NCI-H1930 (cell line): Measurements from ENCODE around the gene TRIM14.
"Not testable (repeated sequence)": the region's sequence is repeated elsewhere in the genome, so short reads cannot be mapped to it uniquely, and the experiment has no call there.

ENCODE experiments used
- DNase-seq, 2 experiments: peaks; one replicate each; lab custom pipeline; 2025; lab: John Stamatoyannopoulos, UW

The TRIM14 gene

DNA sequence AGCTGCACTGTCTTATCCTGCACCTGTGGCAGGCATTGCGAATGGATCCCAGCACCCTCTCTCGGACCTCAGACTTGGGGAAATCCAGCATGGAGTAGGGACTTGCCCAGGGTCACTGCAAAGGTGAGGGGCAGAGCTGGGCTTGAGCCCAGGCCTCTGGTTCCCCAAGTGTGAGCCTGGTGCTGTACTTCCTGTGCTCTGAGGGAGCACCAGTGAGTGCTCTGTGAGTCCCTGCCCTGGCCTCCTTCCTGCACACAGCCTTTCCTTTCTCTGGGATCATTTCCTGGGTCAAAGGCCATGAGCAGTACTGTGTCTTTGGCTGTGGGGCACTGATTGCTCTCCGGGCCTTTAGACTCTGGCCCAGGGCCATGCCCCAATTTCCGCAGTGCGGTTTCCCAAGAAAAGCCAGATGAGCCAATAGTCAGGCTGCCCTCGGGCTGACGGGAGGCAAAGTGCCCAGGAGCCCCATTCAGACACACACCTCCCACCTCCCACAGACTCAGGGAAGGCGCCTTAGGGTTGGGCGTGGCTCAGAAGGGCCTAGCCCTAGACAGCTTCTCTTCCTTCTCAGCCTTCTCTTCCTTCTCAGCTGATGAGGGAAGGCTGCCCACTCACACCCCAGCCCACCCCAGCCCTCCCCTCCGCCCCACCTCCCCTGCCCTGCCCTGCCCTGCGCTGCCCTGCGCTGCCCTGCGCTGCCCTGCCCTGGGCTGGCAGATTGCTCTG lies 23.3 kb upstream of the TRIM14 start:
- no peak for DNase-seq

DNA sequence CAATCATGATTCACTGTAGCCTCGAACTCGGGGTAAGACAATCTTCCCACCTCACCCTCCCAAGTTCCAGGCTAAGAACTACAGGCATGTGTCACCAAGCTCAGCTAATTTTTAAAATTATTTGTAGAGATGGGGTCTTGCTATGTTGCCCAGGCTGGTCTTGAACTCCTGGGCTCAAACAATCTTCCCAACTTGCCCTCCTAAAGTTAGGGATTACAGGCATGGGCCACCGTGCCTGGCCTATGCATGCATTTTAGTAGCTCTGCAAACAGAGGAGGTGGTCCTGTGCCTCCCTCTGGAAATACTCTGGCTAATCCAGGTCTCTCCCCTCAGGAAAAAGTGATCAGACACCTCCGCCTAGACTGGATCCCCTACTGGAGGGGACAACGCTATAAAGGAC lies 21.5 kb upstream of the TRIM14 start:
- no peak for DNase-seq

DNA sequence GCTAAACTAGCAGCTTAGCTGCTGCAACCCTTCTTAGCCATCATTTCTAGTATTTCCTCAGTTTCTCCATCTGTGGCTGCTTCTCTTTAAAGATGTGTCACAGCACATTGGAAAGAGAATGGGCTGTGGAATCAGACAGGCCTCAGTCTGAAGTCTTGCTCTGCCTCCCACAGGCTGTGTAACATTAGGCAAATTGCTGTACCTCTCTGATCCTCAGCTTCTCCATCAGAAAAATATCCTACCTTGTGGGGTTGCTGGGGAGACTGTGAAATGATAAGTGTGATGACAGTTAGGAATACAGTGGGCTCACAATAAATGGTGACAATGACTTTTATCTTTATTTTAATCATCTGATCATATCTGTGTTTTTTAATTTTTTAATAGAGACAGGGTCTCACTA lies 17.5 kb upstream of the TRIM14 start:
- no peak for DNase-seq

DNA sequence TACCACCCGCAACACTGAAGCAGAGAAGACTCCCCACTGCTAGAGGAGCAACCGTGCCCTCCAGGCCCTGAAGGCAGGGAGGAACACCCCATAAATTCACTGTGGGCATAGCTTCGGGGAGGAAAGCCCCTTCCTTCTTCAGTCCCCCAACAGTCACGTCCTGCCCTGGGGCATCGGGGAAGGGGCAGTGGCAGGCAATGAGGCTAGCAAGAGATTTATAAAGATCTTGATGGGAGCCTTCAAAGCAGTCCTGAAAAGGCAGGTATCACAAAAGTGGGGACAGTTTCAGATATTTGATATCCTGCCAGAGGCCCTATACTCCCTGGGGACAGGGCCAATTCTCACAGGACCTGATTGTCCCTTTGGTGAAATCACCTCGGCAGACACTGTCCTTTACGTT lies 16.9 kb upstream of the TRIM14 start:
- DNase-seq: no peak

DNA sequence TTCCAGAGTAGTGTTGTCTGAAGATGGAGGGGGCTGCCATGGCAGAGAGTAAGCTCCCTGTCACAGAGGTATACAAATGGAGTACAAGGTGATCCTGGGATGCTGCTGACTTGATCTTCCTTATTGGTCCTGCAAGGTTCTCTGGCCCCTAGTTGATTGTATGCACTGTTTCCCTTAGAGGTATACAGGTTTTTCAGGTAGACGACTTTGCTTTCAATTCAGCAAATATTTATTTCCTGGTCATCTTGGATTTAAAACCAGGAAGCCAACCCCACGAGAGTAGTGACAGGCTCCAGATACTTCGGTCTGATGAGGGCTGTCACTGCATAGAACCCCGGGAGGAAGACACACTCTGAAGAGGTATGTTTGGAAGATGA lies 16.5 kb upstream of the TRIM14 start:
- no peak for DNase-seq

DNA sequence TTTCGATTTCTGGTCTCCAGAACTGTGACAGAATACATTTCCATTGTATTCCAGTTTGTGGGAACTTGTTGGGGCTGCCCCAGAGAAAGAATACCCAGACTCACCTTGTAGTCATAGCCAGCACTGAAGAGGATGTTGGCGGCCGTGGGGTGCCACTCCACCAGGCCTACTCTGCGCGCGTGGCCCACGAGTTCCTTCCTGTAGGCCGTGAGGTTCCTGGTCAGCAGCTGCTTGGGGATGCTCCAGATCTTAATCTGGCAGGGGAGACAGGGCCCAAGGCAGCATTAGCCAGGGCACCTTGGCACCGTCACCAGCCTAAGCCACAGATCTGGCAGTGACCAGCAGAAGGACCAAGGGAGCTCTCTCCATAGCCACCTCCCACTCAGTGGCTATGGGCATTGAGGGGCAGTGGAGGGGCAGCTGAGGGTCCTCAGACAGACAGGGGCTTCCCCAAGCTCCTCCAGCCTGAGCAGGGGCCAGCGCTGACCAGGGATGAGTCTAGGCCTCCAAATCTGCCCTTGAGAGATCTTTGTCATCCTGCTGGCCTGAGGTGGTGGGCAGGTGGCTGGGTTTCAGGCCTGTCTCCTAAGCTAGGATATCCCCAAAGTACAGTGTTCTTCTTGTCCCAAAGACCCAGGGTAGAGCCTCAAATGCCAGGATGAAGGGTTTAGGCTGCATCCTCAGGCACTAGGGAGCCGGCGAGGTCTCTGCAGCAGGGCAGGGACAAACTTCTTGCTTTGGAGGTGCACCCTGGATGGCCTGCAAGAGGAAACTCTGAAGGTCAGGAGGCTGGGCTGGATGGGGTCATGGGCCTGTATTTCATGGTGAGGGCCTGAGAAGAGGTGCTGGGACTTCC lies 15.9 kb upstream of the TRIM14 start:
- DNase-seq: no peak

DNA sequence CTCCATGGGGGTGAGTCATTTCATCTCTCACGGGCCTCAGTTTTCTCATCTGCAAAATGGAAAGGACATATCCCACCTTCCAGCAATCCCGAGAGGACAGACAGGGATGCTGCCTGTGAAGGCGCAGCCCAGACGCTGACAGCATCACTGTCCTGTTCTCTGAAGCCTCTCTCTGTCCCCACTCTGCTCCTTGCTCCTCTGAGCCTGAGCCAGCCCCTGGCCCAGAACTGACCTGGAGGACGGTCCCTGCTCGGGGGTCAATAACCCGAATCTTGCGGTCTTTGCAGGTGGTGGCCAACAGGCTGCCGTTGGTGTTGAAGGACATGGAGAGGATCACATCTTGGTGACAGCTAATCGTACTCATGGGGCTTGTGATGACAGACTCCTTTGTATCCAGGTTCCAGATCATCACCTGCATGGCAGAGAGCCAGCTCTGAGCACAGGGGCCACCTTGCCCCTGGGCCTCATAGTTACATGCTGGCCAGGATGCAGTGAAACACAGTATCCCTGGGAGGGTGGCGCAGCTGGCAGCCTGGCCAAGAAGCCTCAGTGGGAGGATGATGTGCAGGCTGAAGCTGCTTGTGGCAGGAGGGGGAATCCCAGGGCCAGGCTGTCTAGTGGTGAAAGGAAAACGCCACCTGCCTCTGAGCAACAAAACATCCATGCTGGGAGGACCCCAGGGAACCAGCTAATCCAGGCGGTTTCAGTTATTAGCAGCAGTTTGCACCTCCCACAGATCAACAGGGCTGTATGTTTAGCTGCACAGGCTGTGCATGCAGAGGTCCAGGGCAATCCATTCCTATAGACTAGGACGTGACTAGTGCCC lies 14.0 kb upstream of the TRIM14 start:
- peak; percentile 35 to 49 for DNase-seq

DNA sequence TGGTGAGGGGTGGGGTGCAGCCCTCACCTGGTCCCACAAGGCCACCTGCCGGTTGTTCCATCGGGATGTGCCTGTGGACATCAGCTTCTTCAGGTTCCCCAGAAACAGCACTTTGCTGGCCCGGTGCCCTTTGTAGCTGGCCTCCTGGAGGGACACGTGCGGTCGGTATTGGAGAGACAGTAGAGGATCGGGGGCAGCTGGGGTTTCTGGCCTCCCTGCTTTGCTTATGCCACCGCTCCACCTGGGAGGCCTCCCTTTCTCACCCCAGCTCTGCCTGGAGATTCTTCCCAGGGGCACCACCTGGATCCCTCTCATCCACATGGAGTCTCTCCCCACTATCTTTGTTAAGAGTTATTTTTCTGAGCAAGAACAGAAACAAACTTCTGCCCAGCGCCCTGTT lies 13.1 kb upstream of the TRIM14 start:
- no peak for DNase-seq

DNA sequence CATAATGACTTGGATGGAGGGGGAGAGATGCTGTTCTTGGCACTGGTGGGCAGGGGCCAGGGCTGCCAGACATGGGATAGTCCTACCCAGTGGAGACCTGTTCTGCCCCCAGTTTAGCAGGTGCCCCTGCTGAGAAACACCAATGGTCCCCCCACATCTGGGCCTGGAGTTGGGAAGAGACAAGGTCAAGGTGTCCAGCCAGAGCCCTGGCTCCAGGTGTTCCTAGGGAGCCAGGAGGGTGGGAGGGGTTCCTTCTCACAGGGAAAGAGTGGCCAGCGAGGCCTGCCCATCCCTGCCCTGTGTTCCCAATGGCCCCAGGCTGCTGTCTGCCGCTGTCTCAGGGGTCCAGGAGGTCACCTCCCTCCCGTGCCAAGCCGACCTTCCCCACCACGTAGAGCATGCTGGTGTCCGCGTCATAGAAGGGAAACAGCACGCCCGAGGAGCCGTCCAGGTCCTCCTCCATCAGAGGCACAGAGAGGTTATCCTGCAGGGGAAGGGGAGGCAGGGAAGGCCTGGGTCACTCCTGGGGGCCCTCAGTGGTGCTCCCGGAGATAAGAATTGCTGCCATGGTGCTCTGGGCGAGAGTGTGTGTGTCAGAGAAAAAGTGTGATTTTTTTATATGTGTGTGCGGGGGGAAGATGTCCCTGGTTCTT lies 11.7 kb upstream of the TRIM14 start:
- no peak for DNase-seq

DNA sequence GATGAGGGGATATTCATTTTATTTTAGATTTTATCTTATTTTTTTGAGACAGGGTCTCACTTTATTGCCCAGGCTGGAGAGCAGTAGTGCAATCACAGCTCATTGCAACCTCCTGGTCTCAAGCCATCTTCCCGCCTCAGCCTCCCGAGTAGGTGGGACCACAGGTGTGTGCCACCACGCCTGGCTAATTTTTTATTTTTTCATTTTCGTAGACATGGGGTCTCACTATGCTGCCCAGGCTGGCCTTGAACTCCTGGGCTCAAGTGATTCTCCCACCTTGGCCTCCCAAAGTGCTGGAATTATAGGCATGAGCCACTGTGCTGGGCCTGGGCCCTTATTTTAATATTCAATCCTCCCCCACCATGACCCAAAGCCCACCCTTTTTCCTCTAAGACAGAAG lies 11.0 kb upstream of the TRIM14 start:
- DNase-seq: not testable (repeated sequence)

DNA sequence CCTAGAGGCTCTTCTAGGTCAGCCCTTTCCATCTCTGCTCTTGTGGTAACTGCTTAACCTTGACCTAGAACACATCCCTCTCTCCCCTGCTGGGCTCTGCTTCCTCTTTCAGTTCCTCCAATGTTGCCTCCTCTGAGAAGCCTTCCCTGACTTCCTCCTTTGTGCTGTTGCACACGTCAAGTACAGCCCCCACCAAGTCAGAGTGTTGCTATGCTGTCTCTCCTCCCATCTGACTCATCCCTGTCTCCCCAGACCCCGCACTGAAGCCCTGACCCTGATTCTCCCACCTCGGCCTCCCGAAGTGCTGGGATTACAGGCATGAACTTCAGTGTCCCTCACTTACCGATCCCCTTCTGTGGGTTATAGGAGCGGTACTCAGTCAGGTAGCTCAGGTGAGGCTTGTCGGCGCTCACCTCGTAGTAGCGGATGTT lies 10.4 kb upstream of the TRIM14 start:
- no peak for DNase-seq

DNA sequence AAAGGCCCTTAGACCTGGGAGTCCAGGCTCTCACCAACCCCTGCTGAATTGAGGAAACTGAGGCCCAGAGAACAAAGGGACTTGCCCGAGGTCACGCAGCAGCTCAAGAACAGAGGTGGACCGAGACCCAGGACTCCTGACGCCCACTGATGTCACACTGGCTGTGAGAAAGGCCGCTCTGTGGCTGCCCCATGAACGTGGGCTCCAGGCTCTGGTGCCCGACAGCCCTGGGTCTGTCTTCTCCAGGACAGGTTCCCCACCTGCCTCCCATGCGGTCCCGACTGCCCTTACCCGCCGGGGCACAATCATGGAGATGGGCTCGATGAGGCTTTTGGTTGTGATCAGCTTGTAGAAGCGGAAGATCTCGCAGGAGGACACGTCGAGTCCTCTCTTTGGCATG lies 9.3 kb upstream of the TRIM14 start:
- no peak for DNase-seq

DNA sequence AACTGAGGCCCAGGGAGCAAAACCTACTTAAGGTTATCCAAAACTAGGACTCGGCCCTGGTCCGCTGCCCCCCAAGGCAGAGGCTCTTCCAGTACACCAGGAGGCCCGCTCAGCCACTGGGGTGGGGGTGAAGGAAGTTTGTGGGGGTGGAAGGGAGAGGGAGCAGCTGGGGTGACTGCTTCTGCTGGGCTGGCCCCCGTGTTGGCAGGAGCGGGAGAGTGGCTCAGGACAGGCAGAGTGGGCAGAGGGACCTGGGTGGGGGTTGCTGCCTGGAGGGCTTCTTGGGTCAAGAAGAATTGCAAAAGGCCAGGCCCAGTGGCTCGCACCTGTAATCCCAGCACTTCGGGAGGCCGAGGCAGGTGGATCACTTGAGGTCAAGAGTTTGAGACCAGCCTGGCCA lies 8.2 kb upstream of the TRIM14 start:
- DNase-seq: no peak

DNA sequence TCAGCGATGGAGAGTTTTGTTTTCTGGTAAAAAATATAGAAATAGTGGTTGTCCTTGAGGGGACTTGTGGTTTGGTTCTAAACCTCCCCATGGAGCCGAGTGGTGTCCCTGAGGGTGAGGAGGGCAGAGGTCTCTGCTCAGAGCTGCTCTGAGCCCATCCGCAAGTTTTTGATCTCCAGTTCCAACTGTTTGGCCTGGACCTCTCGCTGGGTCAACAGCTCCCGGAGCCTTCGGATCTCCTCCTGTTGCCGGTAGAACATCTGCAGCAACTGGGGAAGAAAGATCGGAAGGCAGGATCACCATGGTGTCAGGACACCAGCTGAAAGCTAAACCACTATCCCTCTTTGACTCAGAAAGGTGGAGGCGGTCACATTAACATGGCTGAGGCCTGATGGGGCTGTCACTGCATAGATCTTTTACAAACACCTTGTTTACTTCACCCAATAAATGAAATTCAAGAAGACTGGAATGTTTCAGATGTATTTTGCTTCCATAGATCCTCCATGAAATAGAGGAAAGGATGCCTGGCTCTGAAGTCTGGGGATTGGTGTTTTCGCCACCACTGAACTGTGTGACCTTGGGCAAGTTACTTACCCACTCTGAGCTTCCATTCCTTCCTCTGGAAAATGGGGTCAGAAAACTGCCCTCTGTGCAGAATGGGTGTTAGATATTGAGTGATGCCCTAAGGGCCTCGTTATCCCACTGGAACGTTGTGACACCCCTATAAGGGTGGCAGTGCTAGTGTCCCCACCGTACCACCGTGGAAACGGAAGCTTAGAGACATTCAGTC lies 5.8 kb upstream of the TRIM14 start:
- no peak for DNase-seq

DNA sequence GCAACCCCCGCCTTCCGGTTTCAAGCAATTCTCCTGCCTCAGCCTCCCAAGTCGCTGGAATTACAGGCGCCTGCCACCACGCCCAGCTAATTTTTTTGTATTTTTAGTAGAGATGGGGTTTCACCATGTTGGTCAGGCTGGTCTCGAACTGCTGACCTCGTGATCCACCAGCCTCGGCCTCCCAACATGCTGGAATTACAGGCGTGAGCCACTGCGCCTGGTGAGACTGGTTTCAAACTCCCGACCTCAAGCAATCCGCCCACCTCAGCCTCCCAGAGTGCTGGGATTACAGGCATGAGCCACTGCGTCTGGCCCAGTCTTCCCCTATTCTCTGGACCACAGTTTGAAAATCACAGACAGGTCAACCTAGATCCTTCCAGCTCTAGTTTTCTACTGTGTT lies 5.1 kb upstream of the TRIM14 start:
- DNase-seq: not testable (repeated sequence)

DNA sequence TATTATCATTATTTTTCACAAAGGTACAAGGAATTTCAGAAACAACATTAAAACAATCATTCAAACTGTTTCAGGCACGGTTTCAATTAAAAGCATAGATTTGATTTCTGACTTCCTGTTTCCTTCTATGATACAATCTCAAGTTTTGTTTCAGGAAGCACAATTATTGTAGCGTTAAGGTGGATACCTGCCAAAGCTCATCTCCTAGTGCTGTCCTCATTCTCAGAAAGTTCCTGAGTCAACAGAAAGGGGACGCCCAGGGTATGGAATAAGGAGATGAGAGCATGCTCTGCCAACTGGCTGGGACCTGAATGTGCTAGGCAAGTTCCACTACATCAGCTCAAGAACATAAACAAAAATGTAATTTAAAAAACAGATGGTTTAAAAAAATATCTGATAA lies 2.0 kb upstream of the TRIM14 start:
- no peak for DNase-seq

DNA sequence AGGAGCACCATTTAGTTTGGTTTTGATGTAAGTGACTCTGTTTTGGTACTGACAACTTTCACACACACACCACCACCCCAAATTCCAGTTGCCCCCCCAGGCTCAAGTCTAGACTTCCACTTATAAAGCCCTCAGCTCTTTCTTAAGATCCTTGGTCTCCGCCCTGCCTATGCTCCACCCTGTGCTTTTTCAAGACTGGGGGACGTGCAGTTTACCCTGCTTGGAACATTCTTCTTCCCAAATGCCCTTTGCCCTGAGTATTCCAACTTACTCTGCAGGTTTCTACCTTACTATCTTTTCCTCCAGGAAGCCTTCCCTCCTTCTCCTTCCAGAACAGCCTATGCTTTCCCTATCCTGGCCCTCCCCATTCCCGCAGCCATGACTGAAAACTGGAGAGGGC lies 1.5 kb upstream of the TRIM14 start:
- no peak for DNase-seq

DNA sequence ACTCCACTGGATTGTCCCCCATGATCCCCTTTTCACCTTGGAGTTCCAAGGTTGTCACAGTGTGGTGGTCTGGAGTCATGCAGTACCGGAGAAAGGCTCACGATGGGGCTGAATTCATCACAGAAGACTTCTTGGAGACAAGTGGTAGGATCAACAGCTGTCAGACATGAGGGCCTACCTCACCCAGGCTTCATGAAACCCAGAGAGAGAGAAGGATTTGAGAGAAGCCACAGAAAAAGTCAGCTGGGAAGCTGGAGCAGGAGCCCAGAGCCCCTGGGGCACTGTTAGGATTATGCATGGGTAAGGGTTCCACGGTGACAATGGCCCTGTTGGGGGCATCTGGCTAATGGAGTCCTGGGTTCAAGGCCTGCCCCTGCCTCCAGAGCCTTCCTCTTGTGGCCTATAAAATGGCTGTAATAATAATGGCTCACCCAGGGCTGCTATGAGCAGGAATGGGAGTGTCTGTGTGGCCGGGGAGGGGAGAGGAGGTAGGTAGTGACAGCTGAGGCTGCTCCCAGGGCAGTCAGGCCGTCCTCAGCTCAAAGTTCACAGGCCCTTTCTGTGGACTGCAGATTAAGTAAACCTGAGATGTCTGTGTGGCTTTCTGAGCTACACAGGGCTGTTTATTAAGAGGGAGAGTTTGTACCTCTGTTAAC lies 910 bp downstream of the TRIM14 start:
- DNase-seq: no peak

DNA sequence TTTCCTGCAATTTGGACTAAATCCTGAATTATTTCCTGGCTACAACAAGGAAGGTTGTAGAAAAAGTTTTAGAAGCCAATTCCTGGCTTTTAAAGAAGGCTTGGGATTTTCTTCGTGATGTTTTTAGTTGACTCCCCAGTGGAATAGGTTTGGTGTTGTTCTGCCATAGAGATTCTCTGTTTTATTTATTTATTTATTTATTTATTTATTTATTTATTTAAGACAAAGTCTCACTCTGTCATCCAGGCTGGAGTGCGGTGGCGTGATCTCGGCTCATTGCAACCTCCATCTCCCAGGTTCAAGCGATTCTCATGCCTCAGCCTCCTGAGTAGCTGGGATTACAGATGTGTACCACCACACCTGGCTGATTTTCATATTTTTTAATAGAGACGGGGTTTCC lies 1.9 kb downstream of the TRIM14 start:
- DNase-seq: not testable (repeated sequence)

DNA sequence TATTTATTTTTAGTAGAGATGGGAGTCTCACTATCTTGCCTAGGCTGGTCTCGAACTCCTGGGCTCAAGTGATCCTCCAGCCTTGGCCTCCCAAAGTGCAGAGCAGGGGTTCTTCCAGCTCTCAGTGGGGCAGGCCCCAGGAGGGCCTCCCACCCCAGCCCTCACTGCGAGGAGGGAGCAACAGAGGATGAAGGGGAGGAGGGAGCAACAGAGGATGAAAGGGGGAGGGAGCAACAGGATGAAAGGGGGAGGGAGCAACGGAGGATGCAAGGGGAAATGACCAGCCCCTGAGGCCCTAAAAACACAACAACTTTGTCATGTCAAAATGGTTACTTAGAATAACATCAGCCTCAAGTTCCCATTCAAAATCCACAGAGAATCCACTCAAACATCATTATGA lies 10.0 kb downstream of the TRIM14 start:
- DNase-seq: no peak

DNA sequence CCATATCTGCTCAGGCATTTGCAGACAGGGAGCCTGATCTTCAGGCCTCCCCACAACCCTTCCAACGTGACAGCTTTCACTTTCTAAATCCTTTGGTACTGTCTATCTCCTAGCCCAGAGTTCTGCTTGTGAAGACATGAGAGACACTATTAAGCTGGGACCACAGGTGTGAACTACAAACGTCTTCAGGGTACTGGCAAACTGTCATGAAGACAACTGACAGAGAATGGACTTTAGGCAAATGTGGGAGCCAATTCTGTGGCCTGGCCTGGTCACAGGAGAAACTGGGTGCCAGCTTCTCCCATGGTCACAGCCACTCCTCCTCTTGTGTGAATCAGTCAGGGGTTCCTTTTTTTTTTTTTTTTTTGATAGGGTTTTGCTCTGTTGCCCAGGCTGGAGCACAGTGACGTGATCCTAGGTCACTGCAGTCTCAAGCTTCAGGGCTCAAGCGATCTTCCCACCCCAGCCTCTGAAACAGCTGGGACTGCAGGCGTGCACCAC lies 10.4 kb downstream of the TRIM14 start:
- DNase-seq: no peak
